CD14-positive monocyte (primary cell): ENCODE results near the gene SPINT2. TPM values are rescaled to one million over a fixed set of nuclear protein-coding genes. Genes with fewer than 3 reads are reported as not detected.

Experiments
- DNase-seq, 3 donors: peaks; one replicate each; pipeline ENCODE4 v3.0.0-alpha.2; 2011 to 2022
- H2AFZ ChIP-seq: 2 replicates; pipeline ENCODE4 v1.6.0; 2012; ENCODE audit warnings: mild to moderate bottlenecking, low read depth, low read length, inconsistent platforms; ENCODE audit not compliant: insufficient read depth, poor library complexity, severe bottlenecking
- H3K27ac ChIP-seq, 2 donors: 1 replicate in 1 of 2; 2 replicates in 1 of 2; pipeline ENCODE4 v1.5.1; 2012 to 2013; ENCODE audit warnings: low read length in 2 of 2, control low read depth in 1 of 2, inconsistent platforms in 1 of 2, low read depth in 1 of 2, mild to moderate bottlenecking in 1 of 2
- H3K27me3 ChIP-seq, 2 donors: one replicate each; pipeline versions ENCODE4 v1.6.0 to v1.6.1; 2011 to 2013; ENCODE audit warnings: low read length in 2 of 2; ENCODE audit not compliant: control insufficient read depth in 2 of 2, insufficient read depth in 2 of 2
- H3K36me3 ChIP-seq, 2 donors: replicated peaks in 1 of 2; 1 replicate in 1 of 2; 2 replicates in 1 of 2; pipeline versions ENCODE4 v1.5.1 to v1.6.1; 2012 to 2013; ENCODE audit warnings: low read length in 2 of 2, control low read depth in 1 of 2, inconsistent platforms in 1 of 2, mild to moderate bottlenecking in 1 of 2; ENCODE audit not compliant: insufficient read depth in 2 of 2, control insufficient read depth in 1 of 2
- H3K4me1 ChIP-seq, 2 donors: 1 replicate in 1 of 2; 2 replicates in 1 of 2; pipeline versions ENCODE4 v1.5.1 to v1.6.1; 2012 to 2013; ENCODE audit warnings: low read length in 2 of 2, control low read depth in 1 of 2, inconsistent platforms in 1 of 2, mild to moderate bottlenecking in 1 of 2, moderate library complexity in 1 of 2; ENCODE audit not compliant: insufficient read depth in 2 of 2, control insufficient read depth in 1 of 2
- H3K4me2 ChIP-seq: replicated peaks from 2 replicates; pipeline ENCODE3; 2012; ENCODE audit warnings: low read length, moderate library complexity, mild to moderate bottlenecking; ENCODE audit not compliant: poor library complexity, severe bottlenecking; ENCODE audit errors: extremely low read depth
- H3K4me3 ChIP-seq, 3 experiments: fragments of 200-600 bp in 1 of 3; sonication (generic) in 1 of 3; replicated peaks in 1 of 3; 1 replicate in 2 of 3; 2 replicates in 1 of 3; pipeline ENCODE4 v1.5.1; 2011 to 2013; ENCODE audit warnings: low read length in 3 of 3, mild to moderate bottlenecking in 3 of 3, control low read depth in 2 of 3, low read depth in 2 of 3, inconsistent platforms in 1 of 3, moderate library complexity in 1 of 3
- H3K79me2 ChIP-seq: 2 replicates; pipeline ENCODE4 v1.6.0; 2012; ENCODE audit warnings: mild to moderate bottlenecking, control low read depth, inconsistent platforms, low read length, moderate library complexity; ENCODE audit not compliant: insufficient read depth
- H3K9ac ChIP-seq: 2 replicates; pipeline ENCODE4 v1.6.0; 2017; ENCODE audit warnings: low read length, mild to moderate bottlenecking; ENCODE audit not compliant: insufficient read depth, poor library complexity, severe bottlenecking
- H3K9me3 ChIP-seq, 2 donors: replicated peaks in 1 of 2; 1 replicate in 1 of 2; 2 replicates in 1 of 2; pipeline versions ENCODE4 v1.5.1 to v1.6.1; 2012 to 2013; ENCODE audit warnings: low read length in 2 of 2, control low read depth in 1 of 2; ENCODE audit not compliant: control insufficient read depth in 1 of 2, insufficient read depth in 1 of 2
- H4K20me1 ChIP-seq: 2 replicates; pipeline ENCODE4 v1.6.0; 2012; ENCODE audit warnings: mild to moderate bottlenecking, low read length, control low read depth, moderate library complexity; ENCODE audit not compliant: insufficient read depth
- H3K27ac Mint-ChIP-seq, 7 donors: one replicate each; pipeline ENCODE4 v1.8.0; 2020; ENCODE audit warnings: mild to moderate bottlenecking in 7 of 7, mixed read lengths in 7 of 7, moderate library complexity in 6 of 7, inconsistent platforms in 2 of 7
- H3K27me3 Mint-ChIP-seq, 3 donors: one replicate each; pipeline ENCODE4 v1.8.0; 2021 to 2022; ENCODE audit warnings: low read depth in 3 of 3, mild to moderate bottlenecking in 3 of 3, mixed read lengths in 3 of 3, moderate library complexity in 3 of 3, inconsistent platforms in 1 of 3
- H3K36me3 Mint-ChIP-seq, 2 donors: one replicate each; pipeline ENCODE4 v1.8.0; 2020; ENCODE audit warnings: mixed read lengths in 2 of 2, inconsistent platforms in 1 of 2, mild to moderate bottlenecking in 1 of 2
- H3K4me1 Mint-ChIP-seq: one replicate; pipeline ENCODE4 v1.8.0; 2020; ENCODE audit warnings: mild to moderate bottlenecking, mixed read lengths
- H3K4me3 Mint-ChIP-seq, 2 donors: one replicate each; pipeline ENCODE4 v1.8.0; 2020; ENCODE audit warnings: mild to moderate bottlenecking in 2 of 2, mixed read lengths in 2 of 2, moderate library complexity in 1 of 2
- H3K9me3 Mint-ChIP-seq, 7 donors: one replicate each; pipeline ENCODE4 v1.8.0; 2020 to 2022; ENCODE audit warnings: mixed read lengths in 7 of 7, mild to moderate bottlenecking in 6 of 7, moderate library complexity in 6 of 7, inconsistent platforms in 2 of 7
- CTCF ChIP-seq: fragments of 200-600 bp; IDR thresholded peaks from one replicate; pipeline ENCODE4 v1.8.0; 2022; ENCODE audit warnings: antibody characterized with exemption, mild to moderate bottlenecking
- WGBS: methylation state at CpG from one replicate; pipeline ENCODE4 v1.1.5; 2013; ENCODE audit warnings: missing lambda C conversion rate; ENCODE audit not compliant: insufficient coverage; 5-methylcytosine and 5-hydroxymethylcytosine counted together
- intact Hi-C, 2 donors: fragments of 100-400 bp; cut with micrococcal nuclease; formaldehyde crosslinking; loops; one replicate each; pipeline versions ENCODE4 v1.15.0 to v1.15.1; 2023
- polyA plus RNA-seq, 3 donors: library from polyadenylated mRNA; depleted of rRNA in 1 of 3; unstranded in 2 of 3; stranded (reverse) in 1 of 3; fragments of 300-500 nt in 2 of 3; fragments of >200 nt in 1 of 3; fragmentation: Illumina TruSeq in 2 of 3; gene quantifications; 1 replicate in 2 of 3; 2 replicates in 1 of 3; pipeline ENCODE4 v1.2.3, GENCODE V29; 2012 to 2021

Gene SPINT2
- polyA plus RNA-seq, 3 donors = 42.9 to 139 (median 114) TPM

- peaks cover 2 to 6% (median 3%) of the 10 kb centered on the region in 3 donors for H3K27me3 Mint-ChIP-seq
- H3K9me3 Mint-ChIP-seq = peaks cover 0 to 3% (median 0%) of the 10 kb centered on the region in 7 donors
- 99% methylated on average over 15 of the region's 24 CpGs for WGBS
- Histone ChIP-seq H3K4me3 (no peak overlapping the region), H4K20me1 (no peaks in the 10 kb centered on the region), H3K9ac (peak overlapping the region; percentile 21), H3K4me2 (no peak overlapping the region), H3K36me3 (peaks cover 18 to 21% of the 10 kb centered on the region in 2 donors), H3K27me3 (no peaks in the 10 kb centered on the region), H2AFZ (no peak overlapping the region), H3K9me3 (no peaks in the 10 kb centered on the region), H3K79me2 (peaks cover 31% of the 10 kb centered on the region), H3K4me1 (peaks cover 34 to 49% of the 10 kb centered on the region in 2 donors), H3K27ac (peak overlapping the region; percentile 6 to 53)
- no peak for TF ChIP-seq CTCF
- H3K4me1 Mint-ChIP-seq = peaks cover 42% of the 10 kb centered on the region
- peak overlapping the region in 6 of 7 donors; percentile 68 to 86 (median 79) for H3K27ac Mint-ChIP-seq
- intact Hi-C loops = no loop called here
- H3K4me3 Mint-ChIP-seq = no peak overlapping the region
- peaks cover 40 to 52% of the 10 kb centered on the region in 2 donors for H3K36me3 Mint-ChIP-seq
- no peak for DNase-seq
Measured at GRCh38 chr19:38308926-38309614, 44.7 kb downstream of the SPINT2 start.

DNA sequence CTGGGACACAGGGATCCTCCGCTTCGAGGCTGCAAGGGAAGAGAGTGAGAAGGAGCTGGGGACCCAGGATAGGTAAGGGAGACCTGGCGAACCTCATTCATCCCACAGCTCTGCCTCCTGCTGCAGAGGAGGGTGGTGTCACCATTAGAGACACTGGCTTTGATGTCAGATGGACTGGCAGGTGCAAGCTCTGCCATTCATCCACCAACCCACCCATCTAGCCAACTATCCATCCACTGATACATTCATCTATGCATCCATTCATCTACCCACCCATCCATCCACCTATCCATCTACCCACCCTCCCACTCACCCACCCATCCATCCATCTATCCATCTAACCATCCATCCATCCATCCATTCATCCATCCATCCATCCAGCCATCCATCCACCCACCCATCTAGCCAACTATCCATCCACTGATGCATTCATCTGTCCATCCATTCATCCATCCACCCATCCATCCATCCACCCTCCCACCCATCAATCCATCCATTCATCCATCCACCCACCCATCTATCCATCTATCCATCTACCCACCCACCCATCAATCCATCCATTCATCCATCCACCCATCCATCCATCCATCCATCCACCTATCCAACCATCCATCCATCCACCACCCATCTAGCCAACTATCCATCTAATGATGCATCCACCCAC, 45.4 kb downstream of the SPINT2 start:
- no peak overlapping the region for H3K4me3 ChIP-seq
- Mint-ChIP-seq H3K4me3 (no peak overlapping the region), H3K36me3 (peaks cover 40 to 52% of the 10 kb centered on the region in 2 donors), H3K27ac (no peak overlapping the region), H3K9me3 (peaks cover 0 to 3% (median 0%) of the 10 kb centered on the region in 7 donors), H3K4me1 (peaks cover 41% of the 10 kb centered on the region), H3K27me3 (peaks cover 0 to 6% (median 3%) of the 10 kb centered on the region in 3 donors)
- intact Hi-C loops = no loop called here
- TF ChIP-seq CTCF = no peak
- no peaks in the 10 kb centered on the region for H4K20me1 ChIP-seq
- no peaks in the 10 kb centered on the region for H3K27me3 ChIP-seq
- 100% methylated on average over 2 of the region's 3 CpGs for WGBS
- H3K79me2 ChIP-seq = peaks cover 38% of the 10 kb centered on the region
- H3K4me2 ChIP-seq = no peak overlapping the region
- H3K27ac ChIP-seq = peak overlapping the region in 1 of 2 donors; percentile 53
- no peak overlapping the region for H2AFZ ChIP-seq
- DNase-seq = no peak
- H3K9ac ChIP-seq = no peak overlapping the region
- H3K9me3 ChIP-seq = no peaks in the 10 kb centered on the region
- peaks cover 15 to 21% of the 10 kb centered on the region in 2 donors for H3K36me3 ChIP-seq
- H3K4me1 ChIP-seq = peaks cover 33 to 49% of the 10 kb centered on the region in 2 donors
